CD4-positive, alpha-beta T cell treated with Interleukin-15 for 4 hours (primary cell): ENCODE measurements around the gene RPP30.
A peak's percentile ranks its signal among the peaks of the same experiment; 100 is the strongest.

Experiments
- DNase-seq: peaks from one replicate; pipeline ENCODE4 v3.0.0-alpha.2; 2020; ENCODE audit warnings: low spot score

Gene RPP30

GRCh38 chr10:90871279-90871765, 452 bp upstream of the RPP30 start:
- DNase-seq, result peak; percentile 50

- DNase-seq, result no peak
Measured at GRCh38 chr10:90872648-90873020, 860 bp downstream of the RPP30 start.

- no peak for DNase-seq
Measured at GRCh38 chr10:90879062-90879461, 7.3 kb downstream of the RPP30 start.

- peak; percentile 38 for DNase-seq
Measured at GRCh38 chr10:90880059-90880719, 8.4 kb downstream of the RPP30 start.

- no peak for DNase-seq
Measured at GRCh38 chr10:90884431-90884830, 12.7 kb downstream of the RPP30 start.

GRCh38 chr10:90885176-90885575, 13.4 kb downstream of the RPP30 start:
- no peak for DNase-seq

DNA sequence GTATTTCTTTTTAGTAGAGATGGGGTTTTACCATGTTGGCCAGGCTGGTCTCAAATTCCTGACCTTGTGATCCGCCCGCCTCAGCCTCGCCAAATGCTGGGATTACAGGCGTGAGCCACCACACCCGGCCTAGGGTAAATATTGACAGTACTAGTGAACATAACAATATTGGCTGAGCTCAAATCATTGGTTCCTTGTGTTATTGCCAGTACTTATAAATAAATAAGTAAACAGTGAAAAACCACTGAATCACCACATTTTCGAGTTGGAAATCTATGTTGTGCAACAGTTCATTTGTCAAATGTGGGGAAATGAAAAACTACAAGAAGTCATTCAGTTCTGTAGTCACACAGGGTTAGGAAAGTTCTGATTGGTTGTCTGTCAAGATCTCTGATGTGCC, 15.8 kb downstream of the RPP30 start:
- no peak for DNase-seq

DNA sequence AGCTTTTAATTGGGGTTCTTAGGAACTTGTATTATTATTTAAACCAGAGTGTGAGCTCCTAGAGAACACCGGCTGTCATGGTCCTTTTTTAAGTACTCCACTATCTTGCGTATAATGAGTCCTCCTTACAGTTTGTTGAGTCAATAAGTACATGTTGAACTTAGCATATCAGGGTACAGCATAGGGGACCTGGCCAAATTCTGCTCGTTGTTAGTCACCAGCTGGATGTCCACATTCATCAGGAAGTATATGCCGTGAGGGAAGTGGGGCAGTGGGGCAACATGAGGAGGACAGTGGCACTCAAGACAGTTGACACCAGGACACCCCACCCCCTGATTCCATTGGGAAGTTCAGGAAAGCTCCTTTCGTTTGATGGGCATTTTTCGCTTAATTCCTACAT, 16.6 kb downstream of the RPP30 start:
- no peak for DNase-seq

- no peak for DNase-seq
Measured at GRCh38 chr10:90889636-90890035, 17.9 kb downstream of the RPP30 start.

GRCh38 chr10:90890347-90890746, 18.6 kb downstream of the RPP30 start:
- no peak for DNase-seq

- no peak for DNase-seq
Measured at GRCh38 chr10:90893190-90893589, 21.4 kb downstream of the RPP30 start.

GRCh38 chr10:90896916-90897315, 25.1 kb downstream of the RPP30 start:
- peak; percentile 6 for DNase-seq

GRCh38 chr10:90905925-90906324, 34.2 kb downstream of the RPP30 start:
- DNase-seq, result no peak

DNA sequence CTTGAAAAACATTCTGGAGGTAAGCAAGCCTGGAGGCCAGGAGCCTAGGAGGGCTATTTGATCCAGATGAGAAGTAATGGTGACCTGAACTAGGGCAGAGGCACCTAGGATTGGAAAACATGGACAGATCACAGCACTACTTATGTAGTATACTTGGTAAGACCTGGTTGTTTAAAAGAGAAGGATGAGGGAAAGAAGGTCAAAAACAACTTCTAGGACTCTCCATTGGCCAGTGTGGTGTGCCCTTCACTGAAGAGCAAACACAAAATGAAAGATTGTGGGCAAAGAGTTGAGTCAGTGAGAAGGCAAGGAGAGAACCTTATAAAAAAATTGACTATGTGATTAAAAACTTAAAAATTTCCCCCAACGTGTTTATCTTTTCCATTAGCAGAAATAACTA, 34.8 kb downstream of the RPP30 start:
- no peak for DNase-seq

DNA sequence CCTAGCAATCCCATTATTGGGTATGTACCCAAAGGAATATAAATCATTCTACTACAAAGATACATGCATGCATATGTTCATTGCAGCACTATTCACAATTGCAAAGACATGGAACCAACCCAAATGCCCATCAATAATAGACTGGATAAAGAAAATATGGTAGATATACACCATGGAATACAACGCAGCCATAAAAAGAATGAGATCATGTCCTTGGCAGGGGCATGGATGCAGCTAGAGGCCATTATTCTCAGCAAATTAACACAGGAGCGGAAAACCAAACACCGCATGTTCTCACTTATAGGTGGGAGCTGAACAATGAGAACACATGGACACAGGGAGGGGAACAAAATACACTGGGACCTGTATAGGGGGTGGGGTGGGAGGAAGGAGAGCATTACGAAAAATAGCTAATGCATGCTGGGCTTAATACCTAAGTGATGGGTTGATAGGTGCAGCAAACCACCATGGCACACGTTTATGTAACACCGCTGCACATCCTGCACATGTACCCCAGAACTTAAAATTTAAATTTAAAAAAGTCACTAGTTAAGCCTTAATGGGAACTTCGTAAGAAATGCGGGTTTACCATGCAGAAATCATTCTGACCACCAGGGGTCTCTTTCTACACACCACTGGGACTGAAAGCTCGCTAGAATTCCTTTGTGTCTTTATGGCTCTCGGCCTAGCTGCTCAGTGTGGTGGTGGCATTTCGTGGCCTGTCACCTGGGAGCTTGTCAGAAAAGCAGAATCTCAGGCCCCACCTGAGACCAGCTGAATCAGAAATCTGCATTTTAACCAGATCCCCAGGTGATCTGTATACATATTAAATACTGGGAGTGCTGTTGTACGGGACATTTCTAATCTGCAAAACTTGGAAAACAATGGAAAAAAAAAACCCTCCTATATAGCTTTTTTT, 39.6 kb downstream of the RPP30 start:
- DNase-seq, result peak; percentile 67

DNA sequence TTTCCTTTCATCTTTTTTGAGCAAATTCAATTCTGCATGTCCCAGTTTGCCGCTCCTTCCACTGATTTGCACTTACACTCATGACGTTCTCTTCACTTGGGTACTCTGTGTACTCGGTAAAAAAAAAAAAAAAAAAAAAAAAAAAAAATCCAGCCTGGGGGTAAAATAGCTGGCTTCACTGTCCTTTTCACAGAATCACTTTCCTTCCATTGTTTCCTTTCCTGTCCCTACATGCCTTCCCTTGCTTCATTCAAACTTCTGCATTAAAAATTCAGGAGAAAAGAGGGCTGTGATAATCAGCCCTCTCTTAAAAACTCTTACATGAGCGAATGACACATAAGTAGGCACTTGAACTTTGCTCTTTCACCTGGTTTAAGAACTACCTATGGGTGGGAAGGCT, 40.4 kb downstream of the RPP30 start:
- DNase-seq, result no peak

- DNase-seq, result no peak
Measured at GRCh38 chr10:90912854-90913479, 41.2 kb downstream of the RPP30 start.

- no peak for DNase-seq
Measured at GRCh38 chr10:90913774-90914420, 42.1 kb downstream of the RPP30 start.

DNA sequence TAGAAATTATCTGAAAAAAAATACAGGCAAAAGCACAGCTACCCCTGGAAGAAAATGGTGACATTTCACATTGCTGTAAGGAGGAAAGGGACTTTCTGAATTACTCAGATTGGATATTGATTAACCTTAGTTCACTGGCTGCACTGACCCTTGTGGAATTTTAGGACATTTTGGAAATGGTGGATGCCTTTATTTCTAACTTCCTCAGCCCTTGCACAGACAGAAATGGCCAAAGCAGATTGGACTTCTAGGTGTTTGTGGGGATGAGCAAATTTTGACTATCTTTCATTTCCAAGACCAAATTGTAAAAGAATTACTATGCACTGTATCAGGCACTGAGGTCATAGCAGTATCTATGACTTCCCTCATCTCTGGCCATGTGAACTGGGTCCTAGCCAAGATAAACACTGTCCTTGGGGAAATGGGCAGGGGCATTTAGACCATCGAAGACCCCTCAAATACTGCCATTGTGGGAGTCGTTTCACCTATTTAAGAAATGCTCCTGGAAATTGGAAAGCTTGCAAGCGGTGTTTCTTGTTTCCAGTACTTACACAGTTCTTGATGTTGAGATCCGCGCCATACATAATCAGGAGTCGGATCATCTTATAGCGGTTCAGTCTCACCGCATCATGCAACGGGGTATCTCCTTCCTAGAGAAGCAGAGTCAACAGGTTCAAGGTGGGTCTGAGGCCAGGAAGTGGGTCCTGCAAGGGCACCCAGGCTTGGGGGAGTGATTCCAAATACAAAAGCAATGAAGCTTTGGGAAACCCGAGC, 43.4 kb downstream of the RPP30 start:
- DNase-seq, result no peak

GRCh38 chr10:90915766-90916075, 43.9 kb downstream of the RPP30 start:
- DNase-seq, result no peak

- no peak for DNase-seq
Measured at GRCh38 chr10:90916392-90917237, 44.8 kb downstream of the RPP30 start.
